GM12891 (cell line): ENCODE data around the gene TXNRD3.

Experiments used
- POLR2AphosphoS5 ChIP-seq: IDR thresholded peaks from 2 replicates; pipeline ENCODE4 v1.6.1; 2011; ENCODE audit warnings: low read depth, low read length, control low read depth
- POU2F2 ChIP-seq: IDR thresholded peaks from 2 replicates; pipeline ENCODE4 v1.6.1; 2011; ENCODE audit warnings: low read depth, mild to moderate bottlenecking, control low read depth, low read length, moderate library complexity

GRCh38 chr3:126663257-126663656 is 8.3 kb upstream of the TXNRD3 start:
- TF ChIP-seq POLR2AphosphoS5 = no peak
- TF ChIP-seq POU2F2 = no peak
